K562 (cell line): ENCODE results near the gene COL16A1. TPM values are rescaled to one million over a fixed set of nuclear protein-coding genes. Genes with fewer than 3 reads are reported as not detected.

ENCODE experiments used
- ATAC-seq: fragments of 200-7000 bp; cut with Tn5 transposase; 3 replicates; pipeline ENCODE4 v1.9.1; 2020; ENCODE audit warnings: moderate library complexity
- BruUV-seq: library from RNA; stranded (reverse); fragments of 400-500 nt; replicated peaks from 2 replicates; lab custom pipeline; 2021; lab: Mats Ljungman, UMichigan
- CTCF ChIA-PET: fragments of 300-600 bp; formaldehyde crosslinking; extraction: SDS; loops from one replicate; lab custom pipeline; 2021; ENCODE audit warnings: low intra/inter-chr PET ratio; lab: Yijun Ruan, JAX
- POLR2A ChIA-PET: fragments of 300-600, 350-650 bp; sonication (Branson Sonifier 250); formaldehyde crosslinking; extraction: SDS; loops from one replicate; lab custom pipeline; 2021; ENCODE audit warnings: antibody characterized with exemption, inconsistent platforms; lab: Yijun Ruan, JAX
- DNase-seq, 4 experiments: peaks; one replicate each; pipeline versions ENCODE4 v3.0.0 to v3.0.0-alpha.2; 2011 to 2018; ENCODE audit warnings: low spot score in 3 of 4, mixed read lengths in 3 of 4; ENCODE audit errors: extremely low read depth in 1 of 4
- FAIRE-seq: peaks from 2 replicates; lab custom pipeline; 2011; peaks lifted over from hg19 to GRCh38; lab: Jason Lieb, UNC
- H2AFZ ChIP-seq: 2 replicates; pipeline ENCODE4 v1.6.0; 2011; ENCODE audit warnings: low read depth, low read length, control low read depth, inconsistent platforms
- H3K27ac ChIP-seq: fragments of 200-600 bp; 3 replicates; pipeline ENCODE4 v1.8.0; 2011; ENCODE audit warnings: low read depth, mild to moderate bottlenecking, control low read depth, inconsistent platforms, low read length, moderate library complexity, mixed read lengths; ENCODE audit errors: extremely low read depth
- H3K27me3 ChIP-seq, 2 experiments: fragments of 300-600 bp in 1 of 2; 2 replicates in 1 of 2; 3 replicates in 1 of 2; pipeline versions ENCODE4 v1.6.0 to v1.8.0; 2011; ENCODE audit warnings: inconsistent platforms in 2 of 2, low read length in 2 of 2, mild to moderate bottlenecking in 1 of 2, mixed read lengths in 1 of 2, moderate library complexity in 1 of 2; ENCODE audit not compliant: control insufficient read depth in 2 of 2, insufficient read depth in 2 of 2
- H3K36me3 ChIP-seq: fragments of 300-600 bp; 3 replicates; pipeline ENCODE4 v1.8.0; 2011; ENCODE audit warnings: mild to moderate bottlenecking, low read length, inconsistent platforms; ENCODE audit not compliant: control insufficient read depth, insufficient read depth
- H3K4me1 ChIP-seq, 2 experiments: fragments of 200-600 bp in 1 of 2; replicated peaks in 1 of 2; 2 replicates in 1 of 2; 3 replicates in 1 of 2; pipeline versions ENCODE4 v1.5.1 to v1.8.0; 2011; ENCODE audit warnings: inconsistent platforms in 2 of 2, low read length in 2 of 2, mild to moderate bottlenecking in 1 of 2, mixed read lengths in 1 of 2, moderate library complexity in 1 of 2; ENCODE audit not compliant: control insufficient read depth in 2 of 2, insufficient read depth in 2 of 2
- H3K4me2 ChIP-seq: 2 replicates; pipeline ENCODE4 v1.6.1; 2011; ENCODE audit warnings: low read length, control low read depth, inconsistent platforms, mixed read lengths; ENCODE audit not compliant: insufficient read depth
- H3K4me3 ChIP-seq: fragments of 200-600 bp; sonication (generic), shearing (Covaris generic); 2 replicates; pipeline ENCODE4 v1.5.1; 2016; ENCODE audit warnings: control low read depth, inconsistent platforms
- H3K79me2 ChIP-seq: fragments of 200-600 bp; 3 replicates; pipeline ENCODE4 v1.8.0; 2011; ENCODE audit warnings: low read length, inconsistent platforms; ENCODE audit not compliant: control insufficient read depth, insufficient read depth
- H3K9ac ChIP-seq, 2 experiments: 2 replicates each; pipeline versions ENCODE4 v1.6.0 to v1.6.1; 2011; ENCODE audit warnings: low read depth in 2 of 2, low read length in 2 of 2, control low read depth in 1 of 2, inconsistent platforms in 1 of 2, mild to moderate bottlenecking in 1 of 2, mixed read lengths in 1 of 2; ENCODE audit not compliant: insufficient read depth in 1 of 2
- H3K9me1 ChIP-seq: one replicate; pipeline ENCODE4 v1.6.0; 2011; ENCODE audit warnings: inconsistent platforms, mild to moderate bottlenecking, low read length, moderate library complexity; ENCODE audit not compliant: control insufficient read depth, insufficient read depth
- H3K9me3 ChIP-seq: replicated peaks from 2 replicates; pipeline ENCODE4 v1.5.1; 2011; ENCODE audit warnings: low read depth, low read length, inconsistent platforms; ENCODE audit not compliant: control insufficient read depth, insufficient read depth
- H4K20me1 ChIP-seq: replicated peaks from 2 replicates; pipeline ENCODE4 v1.6.1; 2011; ENCODE audit warnings: low read length, inconsistent platforms, mixed read lengths; ENCODE audit not compliant: control insufficient read depth, insufficient read depth
- CSDE1 ChIP-seq, 2 experiments: fragments of 450-650 bp; IDR thresholded peaks; 2 replicates each; pipeline ENCODE4 v1.6.1; 2016; ENCODE audit warnings: mild to moderate bottlenecking in 1 of 2
- GATAD2A ChIP-seq: fragments of 450-650 bp; IDR thresholded peaks from 2 replicates; pipeline ENCODE4 v1.6.1; 2017
- MLLT1 ChIP-seq, 2 experiments: fragments of 450-650 bp; IDR thresholded peaks; 2 replicates each; pipeline ENCODE4 v1.6.1; 2016
- MXD1 ChIP-seq: fragments of 250-450 bp; sonication (Bioruptor Pico); IDR thresholded peaks from 2 replicates; pipeline ENCODE4 v1.8.0; 2021; ENCODE audit warnings: borderline replicate concordance, mild to moderate bottlenecking, moderate library complexity; ENCODE audit not compliant: poor library complexity, severe bottlenecking
- NR2C1 ChIP-seq, 2 experiments: fragments of 450-650 bp; IDR thresholded peaks; 2 replicates each; pipeline ENCODE4 v1.6.1; 2017; ENCODE audit warnings: mild to moderate bottlenecking in 2 of 2, antibody characterized with exemption in 1 of 2, inconsistent platforms in 1 of 2, missing compliant biosample characterization in 1 of 2, missing genetic modification characterization in 1 of 2
- PRPF4 ChIP-seq: fragments of 200-400 bp; formaldehyde crosslinking; IDR thresholded peaks from one replicate; pipeline ENCODE4 v1.6.1; 2017; ENCODE audit warnings: low read length, low read depth, mild to moderate bottlenecking; ENCODE audit not compliant: insufficient read depth, poor library complexity, severe bottlenecking
- SNAPC5 ChIP-seq: fragments of 250-450 bp; sonication (Bioruptor Pico); IDR thresholded peaks from 2 replicates; pipeline ENCODE4 v1.8.0; 2021; ENCODE audit warnings: moderate library complexity, mild to moderate bottlenecking, inconsistent platforms
- TAL1 ChIP-seq: fragments of 450-650 bp; IDR thresholded peaks from 2 replicates; pipeline ENCODE4 v1.6.1; 2016; ENCODE audit warnings: mild to moderate bottlenecking
- YBX1 ChIP-seq: fragments of 450-650 bp; IDR thresholded peaks from 2 replicates; pipeline ENCODE4 v1.7.1; 2016; ENCODE audit warnings: mild to moderate bottlenecking
- ZNF436 ChIP-seq: fragments of 250-450, 450-650 bp; sonication (Bioruptor Pico); formaldehyde crosslinking; IDR thresholded peaks from 2 replicates; pipeline ENCODE4 v1.7.0; 2020; ENCODE audit warnings: mild to moderate bottlenecking
- WGBS: fragments of 100-300 bp; shearing (Covaris generic); methylation state at CpG from one replicate; pipeline ENCODE4 v1.1.6; 2016; ENCODE audit warnings: low coverage, mixed read lengths; ENCODE audit not compliant: insufficient coverage; ENCODE audit errors: missing lambda C conversion rate; 5-methylcytosine and 5-hydroxymethylcytosine counted together
- in situ Hi-C: fragments of 300-500 bp; cut with MboI; formaldehyde crosslinking; loops from 4 replicates; pipeline ENCODE4 v1.15.0; 2018; ENCODE audit warnings: inconsistent platforms, mixed read lengths
- intact Hi-C: fragments of 100-400 bp; cut with micrococcal nuclease; formaldehyde crosslinking; loops from 2 replicates; pipeline ENCODE4 v1.14.2; 2022
- polyA plus RNA-seq, 8 experiments: library from polyadenylated mRNA; depleted of rRNA in 4 of 8; stranded (reverse) in 5 of 8; unstranded in 3 of 8; fragments of >200 nt; fragmentation: Nextera tagmentation in 2 of 8; fragmentation: Illumina TruSeq in 1 of 8; extraction: Ambion mirVana in 2 of 8; extraction: Trizol in 1 of 8; gene quantifications; 2 replicates each; pipeline versions ENCODE4 v1.2.1 to v1.2.3, GENCODE V29; 2011 to 2014; ENCODE audit warnings: inconsistent platforms in 1 of 8, missing spikeins in 1 of 8
- total RNA-seq, 7 experiments: library from RNA; depleted of rRNA in 6 of 7; stranded (reverse); fragments of >200 nt in 6 of 7; fragmentation: Illumina TruSeq in 2 of 7; extraction: Trizol in 2 of 7; gene quantifications; 2 replicates each; pipeline versions ENCODE4 v1.2.1 to v1.2.3, GENCODE V29; 2011 to 2021; ENCODE audit warnings: low replicate concordance in 1 of 7
- TF ChIP-seq, protein P1 (sequence below): IDR thresholded peaks from 2 replicates; pipeline ENCODE4 v1.6.1; 2016; ENCODE audit warnings: missing genetic modification characterization, missing compliant biosample characterization

Gene COL16A1
- total and polyA plus RNA-seq, 9 of the 15 experiments (the other 6 are each of a cell fraction or from before 2014, with no cell fraction given), result 0.11 to 0.60 (median 0.11) TPM; not detected in 6

- ChIA-PET POLR2A (interaction anchor here (0.6 to 6.4 kb wide), 6 partner anchors 10 to 751 kb away, joined by 3 to 47 read pairs (median 4); partner anchors contain the start of gene PEF1), CTCF (interaction anchor here (0.6 kb wide), 1 partner anchor 776 kb away, joined by 4 read pairs; no protein-coding TSS in a partner anchor)
- TF ChIP-seq SNAPC5 (CRISPR knock-in tag), result no peak
- no peak for TF ChIP-seq ZNF436 (CRISPR knock-in tag)
- no peak for TF ChIP-seq GATAD2A
- TF ChIP-seq NR2C1 (IDR thresholded peaks at IDR 0.05), result no peak
- TF ChIP-seq NR2C1 (tag; IDR thresholded peaks at IDR 0.05), result no peak
- no peak for TF ChIP-seq MXD1 (CRISPR knock-in tag)
- TF ChIP-seq YBX1, result no peak
- no peak for TF ChIP-seq MLLT1 (IDR thresholded peaks at IDR 0.05)
- TF ChIP-seq TAL1, result no peak
- TF ChIP-seq CSDE1 (IDR thresholded peaks at IDR 0.05), result no peak
- no peak for TF ChIP-seq PRPF4
- TF ChIP-seq, protein P1, sequence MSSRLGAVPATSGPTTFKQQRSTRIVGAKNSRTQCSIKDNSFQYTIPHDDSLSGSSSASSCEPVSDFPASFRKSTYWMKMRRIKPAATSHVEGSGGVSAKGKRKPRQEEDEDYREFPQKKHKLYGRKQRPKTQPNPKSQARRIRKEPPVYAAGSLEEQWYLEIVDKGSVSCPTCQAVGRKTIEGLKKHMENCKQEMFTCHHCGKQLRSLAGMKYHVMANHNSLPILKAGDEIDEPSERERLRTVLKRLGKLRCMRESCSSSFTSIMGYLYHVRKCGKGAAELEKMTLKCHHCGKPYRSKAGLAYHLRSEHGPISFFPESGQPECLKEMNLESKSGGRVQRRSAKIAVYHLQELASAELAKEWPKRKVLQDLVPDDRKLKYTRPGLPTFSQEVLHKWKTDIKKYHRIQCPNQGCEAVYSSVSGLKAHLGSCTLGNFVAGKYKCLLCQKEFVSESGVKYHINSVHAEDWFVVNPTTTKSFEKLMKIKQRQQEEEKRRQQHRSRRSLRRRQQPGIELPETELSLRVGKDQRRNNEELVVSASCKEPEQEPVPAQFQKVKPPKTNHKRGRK (tag), result no peak
- peaks cover 6% of the 10 kb centered on the region; the same call in 1 of the 2 replicates for H4K20me1 ChIP-seq
- no peaks in the 10 kb centered on the region for H3K79me2 ChIP-seq
- FAIRE-seq (no peak), ATAC-seq (no peak), DNase-seq (no peak)
- no peak overlapping the region for H3K4me2 ChIP-seq
- H3K9ac ChIP-seq, result no peak overlapping the region
- no peak overlapping the region for H3K27ac ChIP-seq
- no peaks in the 10 kb centered on the region for H3K27me3 ChIP-seq
- no peak overlapping the region for H3K4me3 ChIP-seq
- in situ Hi-C loops, result no loop called here
- intact Hi-C loops, result no loop called here
- WGBS, result 70% methylated on average over 6 of the region's 6 CpGs
- H3K4me1 ChIP-seq, result peaks cover 0 to 15% of the 10 kb centered on the region in 2 experiments; a peak in 3 of 5 replicates
- H3K9me3 ChIP-seq, result no peaks in the 10 kb centered on the region
- BruUV-seq, result no TSS peak
- peaks cover 56% of the 10 kb centered on the region; the same call in 2 of the 3 replicates for H3K36me3 ChIP-seq
- no peak overlapping the region for H2AFZ ChIP-seq
- H3K9me1 ChIP-seq, result peaks cover 6% of the 10 kb centered on the region
Measured at GRCh38 chr1:31628931-31629556, 74.8 kb downstream of the COL16A1 start.
